Type B pancreatic cell (in vitro differentiated cells): Measurements from ENCODE around the gene PHYHD1. TPM values are rescaled to one million over a fixed set of nuclear protein-coding genes. Genes with fewer than 3 reads are reported as not detected.
"Not testable (repeated sequence)": the region's sequence is repeated elsewhere in the genome, so short reads cannot be mapped to it uniquely, and the experiment has no call there.

Experiments used
- DNase-seq: peaks from one replicate; pipeline ENCODE4 v3.0.0; 2021; ENCODE audit warnings: mixed read lengths; ENCODE audit not compliant: unreplicated experiment; ENCODE audit errors: extremely low spot score
- H3K27ac Mint-ChIP-seq: 2 replicates; pipeline ENCODE4 v1.8.0; 2021; ENCODE audit warnings: mild to moderate bottlenecking, mixed read lengths
- H3K27me3 Mint-ChIP-seq: 2 replicates; pipeline ENCODE4 v1.8.0; 2021; ENCODE audit warnings: mixed read lengths
- H3K36me3 Mint-ChIP-seq: 2 replicates; pipeline ENCODE4 v1.8.0; 2021; ENCODE audit warnings: mixed read lengths
- H3K4me1 Mint-ChIP-seq: one replicate; pipeline ENCODE4 v1.8.0; 2021; ENCODE audit warnings: mixed read lengths; ENCODE audit not compliant: unreplicated experiment
- H3K4me3 Mint-ChIP-seq: 2 replicates; pipeline ENCODE4 v1.8.0; 2021; ENCODE audit warnings: mild to moderate bottlenecking, mixed read lengths
- H3K9me3 Mint-ChIP-seq: 2 replicates; pipeline ENCODE4 v1.8.0; 2021; ENCODE audit warnings: mixed read lengths
- total RNA-seq: library from RNA; stranded (reverse); gene quantifications from 2 replicates; pipeline ENCODE4 v1.2.1, GENCODE V29; 2021; ENCODE audit warnings: low replicate concordance
- TF ChIP-seq, protein P1 (sequence below): fragments of 200-600 bp; sonication (generic); conservative IDR thresholded peaks from 2 replicates; pipeline ENCODE4 v1.5.0; 2021; ENCODE audit warnings: antibody characterized with exemption, mild to moderate bottlenecking

The PHYHD1 gene
- total RNA-seq, 1 donor from 2014 or later = 14.3 TPM

DNA sequence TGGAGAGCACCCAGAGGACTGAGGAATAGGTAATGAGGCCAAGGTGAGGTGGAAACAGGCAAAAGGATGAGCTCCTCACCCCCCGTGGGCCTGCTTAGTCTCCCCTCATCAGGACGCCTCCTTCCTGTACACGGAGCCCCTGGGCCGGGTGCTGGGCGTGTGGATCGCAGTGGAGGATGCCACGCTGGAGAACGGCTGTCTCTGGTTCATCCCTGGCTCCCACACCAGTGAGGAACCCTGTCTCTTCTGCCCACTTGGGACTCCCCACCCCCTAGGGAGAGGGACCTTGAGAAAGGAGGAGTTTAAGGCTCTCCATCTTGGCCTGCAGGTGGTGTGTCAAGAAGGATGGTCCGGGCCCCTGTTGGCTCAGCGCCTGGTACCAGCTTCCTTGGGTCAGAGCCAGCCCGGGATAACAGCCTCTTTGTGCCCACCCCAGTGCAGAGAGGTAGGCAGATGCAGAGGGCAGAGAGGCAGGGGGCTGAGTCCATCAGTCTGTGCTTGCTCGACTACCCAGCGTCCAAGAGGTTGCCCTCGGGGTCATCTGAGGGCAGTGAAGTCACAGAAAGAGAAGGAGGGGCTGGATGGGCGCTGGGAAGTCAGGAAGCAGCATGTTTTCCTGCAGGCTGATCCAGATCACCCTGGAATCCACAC is 19.6 kb downstream of the PHYHD1 start:
- Mint-ChIP-seq H3K4me1 (peaks cover 6% of the 10 kb centered on the region), H3K9me3 (no peaks in the 10 kb centered on the region), H3K4me3 (no peak overlapping the region), H3K27me3 (no peaks in the 10 kb centered on the region), H3K27ac (no peak overlapping the region), H3K36me3 (no peaks in the 10 kb centered on the region)
- DNase-seq = no peak
- TF ChIP-seq, protein P1, sequence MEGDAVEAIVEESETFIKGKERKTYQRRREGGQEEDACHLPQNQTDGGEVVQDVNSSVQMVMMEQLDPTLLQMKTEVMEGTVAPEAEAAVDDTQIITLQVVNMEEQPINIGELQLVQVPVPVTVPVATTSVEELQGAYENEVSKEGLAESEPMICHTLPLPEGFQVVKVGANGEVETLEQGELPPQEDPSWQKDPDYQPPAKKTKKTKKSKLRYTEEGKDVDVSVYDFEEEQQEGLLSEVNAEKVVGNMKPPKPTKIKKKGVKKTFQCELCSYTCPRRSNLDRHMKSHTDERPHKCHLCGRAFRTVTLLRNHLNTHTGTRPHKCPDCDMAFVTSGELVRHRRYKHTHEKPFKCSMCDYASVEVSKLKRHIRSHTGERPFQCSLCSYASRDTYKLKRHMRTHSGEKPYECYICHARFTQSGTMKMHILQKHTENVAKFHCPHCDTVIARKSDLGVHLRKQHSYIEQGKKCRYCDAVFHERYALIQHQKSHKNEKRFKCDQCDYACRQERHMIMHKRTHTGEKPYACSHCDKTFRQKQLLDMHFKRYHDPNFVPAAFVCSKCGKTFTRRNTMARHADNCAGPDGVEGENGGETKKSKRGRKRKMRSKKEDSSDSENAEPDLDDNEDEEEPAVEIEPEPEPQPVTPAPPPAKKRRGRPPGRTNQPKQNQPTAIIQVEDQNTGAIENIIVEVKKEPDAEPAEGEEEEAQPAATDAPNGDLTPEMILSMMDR = no peak

DNA sequence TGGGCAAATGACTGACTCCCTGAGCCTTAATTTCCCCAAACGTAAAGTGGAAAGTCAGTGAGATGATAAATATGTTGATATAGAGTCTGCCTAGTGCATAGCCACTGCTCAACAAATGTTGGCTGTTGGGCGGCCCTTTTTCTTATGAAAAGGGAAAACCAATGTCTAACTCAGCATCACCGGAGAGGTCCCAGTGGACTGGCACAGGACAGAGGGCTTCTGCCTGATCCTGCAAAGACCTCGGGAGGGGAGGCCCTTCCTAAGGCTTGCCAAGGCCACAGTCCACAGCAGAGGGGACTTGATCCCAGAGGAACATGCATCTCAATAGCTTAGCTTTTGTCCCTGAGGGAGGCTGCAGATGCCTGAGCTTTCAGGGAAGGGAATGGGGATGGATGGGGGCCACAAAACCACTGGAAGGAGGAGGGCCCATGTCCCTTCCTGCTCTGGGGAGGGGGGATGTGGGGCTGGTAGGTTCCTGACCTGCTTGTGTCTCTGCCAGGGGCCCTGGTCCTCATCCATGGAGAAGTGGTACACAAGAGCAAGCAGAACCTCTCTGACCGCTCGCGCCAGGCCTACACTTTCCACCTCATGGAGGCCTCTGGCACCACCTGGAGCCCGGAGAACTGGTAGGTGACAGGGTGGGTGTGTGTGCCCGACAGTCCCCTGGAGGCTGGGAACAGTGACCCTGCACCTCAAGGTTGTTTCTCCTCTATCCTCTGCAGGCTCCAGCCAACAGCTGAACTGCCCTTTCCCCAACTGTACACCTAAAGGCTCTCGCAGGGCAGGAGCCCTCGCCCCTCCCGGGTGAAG is 20.4 kb downstream of the PHYHD1 start:
- no peaks in the 10 kb centered on the region for H3K27me3 Mint-ChIP-seq
- no peak overlapping the region for H3K4me3 Mint-ChIP-seq
- no peaks in the 10 kb centered on the region for H3K9me3 Mint-ChIP-seq
- peaks cover 7% of the 10 kb centered on the region for H3K36me3 Mint-ChIP-seq
- DNase-seq = no peak
- TF ChIP-seq, protein P1 = no peak
- no peak overlapping the region for H3K27ac Mint-ChIP-seq
- peaks cover 13% of the 10 kb centered on the region for H3K4me1 Mint-ChIP-seq

DNA sequence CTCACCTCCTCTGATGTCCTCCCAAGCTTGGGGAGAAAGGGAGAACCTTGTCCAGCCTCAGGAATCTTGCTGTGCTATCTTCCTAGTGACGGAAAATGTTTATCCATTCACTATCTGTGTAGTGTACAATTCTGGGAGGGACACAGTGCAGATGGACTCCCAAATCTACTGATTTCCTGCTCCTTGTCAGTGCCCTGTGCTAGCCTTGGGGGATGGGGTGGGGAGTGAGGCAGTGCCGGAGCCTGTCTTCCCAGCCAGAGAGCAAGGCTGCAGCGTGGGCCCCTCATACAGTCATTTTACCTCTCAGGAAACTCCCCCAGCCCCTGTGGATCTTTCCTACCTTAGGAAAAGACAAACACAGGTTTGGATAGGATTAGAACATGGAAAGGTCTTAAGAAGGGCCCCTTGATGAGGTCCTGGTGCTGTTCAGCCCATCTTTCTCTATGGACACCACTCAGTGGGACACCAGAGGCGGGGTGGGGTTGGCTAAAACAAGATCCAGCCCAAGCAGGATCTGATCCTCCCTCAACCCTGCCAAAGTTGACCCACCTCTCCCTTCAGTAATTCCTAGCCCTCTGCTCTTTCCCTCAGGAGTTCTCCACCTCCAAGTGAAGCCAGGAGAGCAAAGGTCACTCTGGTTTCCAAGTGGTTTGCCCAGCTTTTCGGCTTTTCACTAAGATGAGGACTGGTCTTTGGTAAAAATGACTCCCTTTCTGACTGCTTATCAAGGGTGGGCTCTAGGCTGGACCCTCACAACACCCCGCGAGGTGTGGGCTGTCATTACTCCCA is 23.2 kb downstream of the PHYHD1 start:
- H3K9me3 Mint-ChIP-seq = no peaks in the 10 kb centered on the region
- H3K27me3 Mint-ChIP-seq = no peaks in the 10 kb centered on the region
- no peak overlapping the region for H3K4me3 Mint-ChIP-seq
- H3K36me3 Mint-ChIP-seq = peaks cover 13% of the 10 kb centered on the region
- H3K4me1 Mint-ChIP-seq = peaks cover 24% of the 10 kb centered on the region
- DNase-seq = no peak
- no peak overlapping the region for H3K27ac Mint-ChIP-seq
- TF ChIP-seq, protein P1 = no peak

DNA sequence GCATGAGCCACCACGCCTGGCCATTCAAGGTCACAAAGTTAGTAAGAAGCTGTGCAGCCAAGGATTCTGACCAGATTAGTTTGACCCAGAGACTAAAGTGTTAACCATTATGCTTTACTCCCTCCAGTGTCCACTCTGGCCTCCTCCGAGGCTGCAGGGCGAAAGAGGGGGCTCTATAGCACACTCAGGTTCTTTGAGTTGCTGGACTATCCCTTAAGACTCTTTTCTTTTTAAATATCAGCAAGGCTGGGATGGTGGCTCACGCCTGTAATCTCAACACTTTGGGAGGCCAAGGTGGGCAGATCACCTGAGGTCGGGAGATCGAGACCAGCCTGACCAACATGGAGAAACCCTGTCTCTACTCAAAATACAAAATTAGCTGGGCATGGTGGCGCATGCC is 24.2 kb downstream of the PHYHD1 start:
- not testable (repeated sequence) for H3K27ac Mint-ChIP-seq
- Mint-ChIP-seq H3K4me1 (peaks cover 24% of the 10 kb centered on the region), H3K36me3 (peaks cover 13% of the 10 kb centered on the region)

DNA sequence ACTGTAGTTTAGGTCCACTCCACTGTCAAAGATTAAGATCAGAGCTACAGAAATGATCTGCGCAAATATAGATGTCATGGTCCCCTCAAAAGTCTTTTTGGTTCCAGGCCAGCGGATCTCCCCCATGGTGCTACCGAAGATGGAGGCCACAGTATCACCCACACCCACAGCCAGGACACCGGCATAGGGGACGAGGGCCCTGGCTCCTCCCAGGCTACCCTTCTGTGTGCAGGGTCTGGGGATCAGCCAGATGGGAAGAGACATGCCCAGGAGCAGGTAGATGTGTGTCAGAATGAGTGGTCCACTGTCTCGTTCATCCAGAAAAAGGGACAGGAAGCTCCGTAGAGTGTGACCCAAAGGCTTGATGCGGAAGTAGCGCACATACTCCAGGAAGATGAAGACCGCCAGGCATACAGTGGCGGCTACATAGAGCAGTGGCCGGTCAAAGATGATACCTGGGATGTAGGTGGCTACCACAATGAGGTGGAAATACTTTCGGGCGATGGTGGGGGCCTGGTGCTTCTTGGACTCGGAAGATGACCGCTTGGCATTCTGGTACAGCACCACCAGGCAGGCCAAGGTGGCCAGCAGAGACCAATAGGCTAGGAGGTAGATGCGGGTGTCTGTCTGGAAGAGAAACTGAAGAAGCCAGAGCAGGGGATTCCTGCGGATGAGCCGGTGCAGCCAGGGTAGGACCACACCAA is 25.2 kb downstream of the PHYHD1 start:
- Mint-ChIP-seq H3K36me3 (peaks cover 13% of the 10 kb centered on the region), H3K4me1 (peaks cover 19% of the 10 kb centered on the region), H3K27ac (peak overlapping the region; percentile 48), H3K9me3 (no peaks in the 10 kb centered on the region), H3K4me3 (peak overlapping the region; percentile 93), H3K27me3 (no peaks in the 10 kb centered on the region)
- DNase-seq = no peak
- TF ChIP-seq, protein P1 = no peak

More for the DNA sequence above, 24.2 kb downstream of the PHYHD1 start:
- not testable (repeated sequence) for H3K4me3 Mint-ChIP-seq, H3K9me3 Mint-ChIP-seq, H3K27me3 Mint-ChIP-seq, DNase-seq
